HUES64 (cell line): ENCODE data around the gene KATNB1. TPM values are rescaled to one million over a fixed set of nuclear protein-coding genes. Genes with fewer than 3 reads are reported as not detected.

Experiments used
- H3K27ac ChIP-seq: 2 replicates; pipeline ENCODE4 v1.7.0; 2013; ENCODE audit warnings: low read depth, low read length, inconsistent platforms
- H3K27me3 ChIP-seq: 2 replicates; pipeline ENCODE4 v1.6.1; 2013; ENCODE audit warnings: mild to moderate bottlenecking, low read length; ENCODE audit not compliant: insufficient read depth
- H3K36me3 ChIP-seq: 2 replicates; pipeline ENCODE4 v1.6.1; 2013; ENCODE audit warnings: mild to moderate bottlenecking, low read length; ENCODE audit not compliant: insufficient read depth
- H3K4me1 ChIP-seq: 2 replicates; pipeline ENCODE4 v1.6.1; 2013; ENCODE audit warnings: mild to moderate bottlenecking, low read length, moderate library complexity; ENCODE audit not compliant: insufficient read depth
- H3K4me3 ChIP-seq: 2 replicates; pipeline ENCODE4 v1.5.1; 2013; ENCODE audit warnings: mild to moderate bottlenecking, low read length, moderate library complexity
- H3K9ac ChIP-seq: 2 replicates; pipeline ENCODE4 v1.6.1; 2013; ENCODE audit warnings: mild to moderate bottlenecking, low read depth, low read length
- H3K9me3 ChIP-seq: 2 replicates; pipeline ENCODE4 v1.6.1; 2013; ENCODE audit warnings: low read depth, low read length; ENCODE audit not compliant: insufficient read depth
- WGBS: fragments of 150-250, 120-280 bp; methylation state at CpG from one replicate; pipeline ENCODE4 v1.1.7; 2013; ENCODE audit warnings: missing lambda C conversion rate; 5-methylcytosine and 5-hydroxymethylcytosine counted together
- polyA plus RNA-seq, 2 experiments: library from polyadenylated mRNA; stranded (reverse); fragments of 50-300 nt; gene quantifications; one replicate each; pipeline ENCODE4 v1.2.3, GENCODE V29; 2013

The KATNB1 gene, protein sequence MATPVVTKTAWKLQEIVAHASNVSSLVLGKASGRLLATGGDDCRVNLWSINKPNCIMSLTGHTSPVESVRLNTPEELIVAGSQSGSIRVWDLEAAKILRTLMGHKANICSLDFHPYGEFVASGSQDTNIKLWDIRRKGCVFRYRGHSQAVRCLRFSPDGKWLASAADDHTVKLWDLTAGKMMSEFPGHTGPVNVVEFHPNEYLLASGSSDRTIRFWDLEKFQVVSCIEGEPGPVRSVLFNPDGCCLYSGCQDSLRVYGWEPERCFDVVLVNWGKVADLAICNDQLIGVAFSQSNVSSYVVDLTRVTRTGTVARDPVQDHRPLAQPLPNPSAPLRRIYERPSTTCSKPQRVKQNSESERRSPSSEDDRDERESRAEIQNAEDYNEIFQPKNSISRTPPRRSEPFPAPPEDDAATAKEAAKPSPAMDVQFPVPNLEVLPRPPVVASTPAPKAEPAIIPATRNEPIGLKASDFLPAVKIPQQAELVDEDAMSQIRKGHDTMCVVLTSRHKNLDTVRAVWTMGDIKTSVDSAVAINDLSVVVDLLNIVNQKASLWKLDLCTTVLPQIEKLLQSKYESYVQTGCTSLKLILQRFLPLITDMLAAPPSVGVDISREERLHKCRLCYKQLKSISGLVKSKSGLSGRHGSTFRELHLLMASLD
- 28.1 TPM for polyA plus RNA-seq (2013, experiment 1 of 2)
- polyA plus RNA-seq (2013, experiment 2 of 2) = 29.4 TPM

GRCh38 chr16:57735755-57736418 is at the start of gene KATNB1:
Gene KATNB1, plus strand, starts transcription at chr16:57735770. Its CDS starts 1,474 bp downstream, at chr16:57737244.
- Histone ChIP-seq H3K27ac (peak within 1 kb of the TSS; percentile 93), H3K27me3 (no peaks in the 10 kb centered on the region), H3K36me3 (peaks cover 10% of the 10 kb centered on the region; the same call in 1 of the 2 replicates), H3K9ac (peak within 1 kb of the TSS; percentile 94), H3K4me3 (peak within 1 kb of the TSS; percentile 86), H3K4me1 (peaks cover 5% of the 10 kb centered on the region; the same call in 1 of the 2 replicates), H3K9me3 (no peaks in the 10 kb centered on the region)
- 2% methylated on average over 35 of the region's 35 CpGs for WGBS

GRCh38 chr16:57686577-57686976 is 49.0 kb upstream of the KATNB1 start:
- Histone ChIP-seq H3K4me1 (no peaks in the 10 kb centered on the region), H3K9ac (no peak overlapping the region), H3K27me3 (no peaks in the 10 kb centered on the region), H3K36me3 (no peaks in the 10 kb centered on the region), H3K4me3 (no peak overlapping the region), H3K9me3 (no peaks in the 10 kb centered on the region), H3K27ac (no peak overlapping the region)
- 68% methylated on average over 4 of the region's 4 CpGs for WGBS

- no peaks in the 10 kb centered on the region for H3K27me3 ChIP-seq
- no peaks in the 10 kb centered on the region for H3K9me3 ChIP-seq
- H3K9ac ChIP-seq = no peak overlapping the region
- H3K27ac ChIP-seq = no peak overlapping the region
- no peaks in the 10 kb centered on the region for H3K36me3 ChIP-seq
- no peak overlapping the region for H3K4me3 ChIP-seq
- 93% methylated on average over 3 of the region's 3 CpGs for WGBS
- no peaks in the 10 kb centered on the region for H3K4me1 ChIP-seq
Observed at GRCh38 chr16:57687363-57687929, 48.1 kb upstream of the KATNB1 start.

- no peak overlapping the region for H3K9ac ChIP-seq
- no peaks in the 10 kb centered on the region for H3K4me1 ChIP-seq
- no peaks in the 10 kb centered on the region for H3K27me3 ChIP-seq
- H3K27ac ChIP-seq = no peak overlapping the region
- H3K4me3 ChIP-seq = no peak overlapping the region
- H3K9me3 ChIP-seq = no peaks in the 10 kb centered on the region
- no peaks in the 10 kb centered on the region for H3K36me3 ChIP-seq
- 85% methylated on average over 3 of the region's 4 CpGs for WGBS
Observed at GRCh38 chr16:57688487-57688986, 47.0 kb upstream of the KATNB1 start.

DNA sequence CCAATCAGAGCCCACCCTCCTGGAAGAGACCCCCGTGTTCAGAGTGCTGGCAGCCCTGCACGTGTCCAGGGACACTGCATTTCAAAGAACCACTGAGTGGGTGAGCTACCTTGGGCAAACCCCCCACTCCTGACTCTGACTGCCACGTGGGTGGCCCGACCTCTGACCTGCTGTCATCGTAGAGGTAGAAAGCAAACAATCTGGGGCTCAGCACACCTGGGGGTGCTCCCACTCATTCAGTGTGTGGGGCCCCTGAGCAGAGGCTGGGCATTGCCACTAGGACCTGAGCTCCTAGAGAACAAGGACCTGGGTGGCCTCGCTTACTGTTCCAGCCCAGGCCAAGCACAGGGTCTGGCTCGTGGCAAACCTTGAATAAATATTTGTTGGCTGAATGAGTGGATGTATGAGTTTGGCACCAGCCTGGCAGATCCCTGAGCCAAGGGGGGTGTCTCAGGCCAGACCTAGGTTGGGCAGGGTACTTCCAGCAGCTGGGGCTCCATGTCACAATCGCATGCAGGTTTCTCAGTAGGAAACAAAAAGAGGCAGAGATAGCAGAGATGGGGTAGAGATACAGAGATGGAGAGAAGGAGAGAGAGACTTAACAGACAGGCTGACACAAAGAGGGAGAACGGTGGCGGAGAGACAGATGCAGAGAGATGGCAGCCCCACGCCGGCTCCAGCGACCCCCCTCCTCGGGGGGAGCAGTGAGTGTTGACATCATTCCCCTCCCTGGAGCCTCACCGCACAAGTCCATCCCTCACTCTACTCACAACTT is 46.4 kb upstream of the KATNB1 start:
- Histone ChIP-seq H3K27me3 (no peaks in the 10 kb centered on the region), H3K4me3 (no peak overlapping the region), H3K4me1 (no peaks in the 10 kb centered on the region), H3K27ac (no peak overlapping the region), H3K9ac (no peak overlapping the region), H3K36me3 (no peaks in the 10 kb centered on the region), H3K9me3 (no peaks in the 10 kb centered on the region)
- WGBS = 82% methylated on average over 15 of the region's 15 CpGs

GRCh38 chr16:57689762-57690558 is 45.6 kb upstream of the KATNB1 start:
- no peaks in the 10 kb centered on the region for H3K4me1 ChIP-seq
- no peak overlapping the region for H3K9ac ChIP-seq
- no peaks in the 10 kb centered on the region for H3K9me3 ChIP-seq
- H3K27ac ChIP-seq = no peak overlapping the region
- H3K36me3 ChIP-seq = no peaks in the 10 kb centered on the region
- 77% methylated on average over 13 of the region's 13 CpGs for WGBS
- no peak overlapping the region for H3K4me3 ChIP-seq
- H3K27me3 ChIP-seq = no peaks in the 10 kb centered on the region

- H3K27ac ChIP-seq = no peak overlapping the region
- no peaks in the 10 kb centered on the region for H3K4me1 ChIP-seq
Observed at GRCh38 chr16:57690782-57691471, 44.6 kb upstream of the KATNB1 start.

GRCh38 chr16:57692636-57693035 is 42.9 kb upstream of the KATNB1 start:
- Histone ChIP-seq H3K4me3 (no peak overlapping the region), H3K4me1 (no peaks in the 10 kb centered on the region), H3K27me3 (no peaks in the 10 kb centered on the region), H3K36me3 (no peaks in the 10 kb centered on the region), H3K9ac (no peak overlapping the region), H3K27ac (no peak overlapping the region), H3K9me3 (no peaks in the 10 kb centered on the region)
- 84% methylated on average over 2 of the region's 2 CpGs for WGBS

More at GRCh38 chr16:57690782-57691471, 44.6 kb upstream of the KATNB1 start:
- no peaks in the 10 kb centered on the region for H3K36me3 ChIP-seq
- H3K4me3 ChIP-seq = no peak overlapping the region
- no peak overlapping the region for H3K9ac ChIP-seq
- H3K9me3 ChIP-seq = no peaks in the 10 kb centered on the region
- WGBS = 89% methylated on average over 4 of the region's 4 CpGs
- no peaks in the 10 kb centered on the region for H3K27me3 ChIP-seq

DNA sequence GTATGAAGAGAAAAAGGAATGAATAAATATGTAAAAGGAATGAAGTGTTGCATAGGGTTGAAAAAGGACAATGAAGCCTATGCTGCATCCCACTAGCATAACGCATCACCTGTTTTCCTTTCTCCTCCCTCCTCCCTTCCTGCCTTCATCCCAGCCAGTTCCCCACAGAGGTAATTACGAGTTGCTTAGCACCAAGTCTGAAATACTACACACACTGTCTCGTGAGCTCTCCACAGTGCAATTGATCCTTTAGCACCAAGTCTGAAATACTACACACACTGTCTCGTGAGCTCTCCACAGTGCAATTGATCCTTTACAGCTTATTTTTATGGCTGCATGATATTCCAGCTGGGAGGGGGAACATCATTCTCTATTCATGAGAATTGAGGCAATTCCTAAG is 42.0 kb upstream of the KATNB1 start:
- no peak overlapping the region for H3K4me3 ChIP-seq
- 84% methylated on average over 4 of the region's 4 CpGs for WGBS
- H3K27me3 ChIP-seq = no peaks in the 10 kb centered on the region
- H3K27ac ChIP-seq = no peak overlapping the region
- H3K9me3 ChIP-seq = no peaks in the 10 kb centered on the region
- no peaks in the 10 kb centered on the region for H3K36me3 ChIP-seq
- no peak overlapping the region for H3K9ac ChIP-seq
- H3K4me1 ChIP-seq = no peaks in the 10 kb centered on the region
